Omental fat pad (tissue), 4 donors: Measurements from ENCODE around the gene KRT10. TPM values are rescaled to one million over a fixed set of nuclear protein-coding genes. Genes with fewer than 3 reads are reported as not detected.

Experiments
- ATAC-seq: fragments of 150-250 bp; one replicate; pipeline ENCODE4 v1.9.1; 2016; ENCODE audit warnings: mild to moderate bottlenecking, moderate library complexity; ENCODE audit not compliant: low FRiP score
- DNase-seq: peaks from one replicate; pipeline ENCODE4 v3.0.0-alpha.2; 2019; ENCODE audit warnings: low spot score
- CTCF ChIP-seq, 3 donors: fragments of 450-650 bp; IDR thresholded peaks; one replicate each; pipeline ENCODE4 v1.5.1; 2016 to 2017; ENCODE audit warnings: antibody characterized with exemption in 3 of 3, mild to moderate bottlenecking in 3 of 3, moderate library complexity in 2 of 3
- total RNA-seq, 4 donors: library from RNA; depleted of rRNA; stranded (reverse); fragments of >200 nt; gene quantifications; one replicate each; pipeline ENCODE4 v1.1.0, GENCODE V29; 2016

The KRT10 gene
- total RNA-seq, 4 donors from 2014 or later, result 4.4 to 17.5 (median 10.8) TPM

- TF ChIP-seq CTCF (IDR thresholded peaks at IDR 0.05), result no peak
- no peak for DNase-seq
- ATAC-seq, result no peak
Observed at GRCh38 chr17:40848583-40849235, 26.3 kb upstream of the KRT10 start.

GRCh38 chr17:40846515-40847144 is 24.2 kb upstream of the KRT10 start:
- no peak for TF ChIP-seq CTCF (IDR thresholded peaks at IDR 0.05)
- ATAC-seq (no peak), DNase-seq (no peak)

- no peak for TF ChIP-seq CTCF (IDR thresholded peaks at IDR 0.05)
- ATAC-seq, result no peak
- no peak for DNase-seq
Observed at GRCh38 chr17:40844671-40845107, 22.3 kb upstream of the KRT10 start.

- DNase-seq (no peak), ATAC-seq (no peak)
- TF ChIP-seq CTCF (IDR thresholded peaks at IDR 0.05), result no peak
Observed at GRCh38 chr17:40843242-40843641, 20.8 kb upstream of the KRT10 start.

- TF ChIP-seq CTCF (IDR thresholded peaks at IDR 0.05), result no peak
- no peak for ATAC-seq
- DNase-seq, result no peak
Observed at GRCh38 chr17:40841246-40841645, 18.8 kb upstream of the KRT10 start.

- no peak for TF ChIP-seq CTCF (IDR thresholded peaks at IDR 0.05)
- no peak for ATAC-seq
- no peak for DNase-seq
Observed at GRCh38 chr17:40839194-40839593, 16.8 kb upstream of the KRT10 start.

GRCh38 chr17:40836020-40836419 is 13.6 kb upstream of the KRT10 start:
- no peak for DNase-seq
- TF ChIP-seq CTCF (IDR thresholded peaks at IDR 0.05), result no peak
- ATAC-seq, result no peak
